K562 (cell line): ENCODE data around the gene C1GALT1C1L. TPM values are rescaled to one million over a fixed set of nuclear protein-coding genes. Genes with fewer than 3 reads are reported as not detected.

Experiments
- BHLHE40 ChIP-seq: IDR thresholded peaks from 2 replicates; pipeline ENCODE4 v1.6.1; 2011; ENCODE audit warnings: low read length, improper control_type of control experiment
- CBFA2T2 ChIP-seq: fragments of 450-650 bp; conservative IDR thresholded peaks from 2 replicates; pipeline ENCODE4 v1.6.1; 2017; ENCODE audit warnings: mild to moderate bottlenecking
- CBX8 ChIP-seq: fragments of 200-600 bp; sonication (generic); IDR thresholded peaks from 2 replicates; pipeline ENCODE4 v1.6.1; 2012; ENCODE audit warnings: borderline replicate concordance, mixed run types, low read depth, mild to moderate bottlenecking, moderate library complexity, mixed read lengths, low read length, control low read depth, inconsistent platforms; ENCODE audit not compliant: poor library complexity, severe bottlenecking; ENCODE audit errors: extremely low read depth
- CREM ChIP-seq: IDR thresholded peaks from 2 replicates; pipeline ENCODE4 v1.6.1; 2014; ENCODE audit warnings: antibody characterized with exemption, low read depth
- DACH1 ChIP-seq: fragments of 450-650 bp; IDR thresholded peaks from 2 replicates; pipeline ENCODE4 v1.6.1; 2018; ENCODE audit not compliant: partially characterized antibody
- EP400 ChIP-seq: fragments of 450-650 bp; IDR thresholded peaks from 2 replicates; pipeline ENCODE4 v1.6.1; 2017; ENCODE audit warnings: antibody characterized with exemption, mild to moderate bottlenecking, moderate library complexity
- HMGN3 ChIP-seq: IDR thresholded peaks from 2 replicates; pipeline ENCODE4 v1.6.1; 2011; ENCODE audit warnings: borderline replicate concordance, low read depth, mild to moderate bottlenecking, mixed read lengths, low read length; ENCODE audit not compliant: insufficient read length; ENCODE audit errors: extremely low read depth
- JUND ChIP-seq, 2 experiments: IDR thresholded peaks; 2 replicates in 1 of 2; 3 replicates in 1 of 2; pipeline ENCODE4 v1.6.1; 2011; ENCODE audit warnings: borderline replicate concordance in 2 of 2, low read depth in 2 of 2, low read length in 2 of 2, improper control_type of control experiment in 1 of 2, missing biosample characterization in 1 of 2, missing genetic modification characterization in 1 of 2, missing genetic modification reagents in 1 of 2
- KAT2B ChIP-seq: IDR thresholded peaks from one replicate; pipeline ENCODE4 v1.6.1; 2012; ENCODE audit warnings: low read depth, mild to moderate bottlenecking, control low read depth, inconsistent platforms, low read length, moderate library complexity
- KLF13 ChIP-seq: fragments of 450-650 bp; IDR thresholded peaks from 2 replicates; pipeline ENCODE4 v1.6.1; 2016; ENCODE audit warnings: missing genetic modification characterization, low read depth, mild to moderate bottlenecking, missing compliant biosample characterization, moderate library complexity, borderline replicate concordance
- MEIS2 ChIP-seq: fragments of 450-650 bp; IDR thresholded peaks from 2 replicates; pipeline ENCODE4 v1.6.1; 2014; ENCODE audit warnings: mild to moderate bottlenecking; ENCODE audit not compliant: partially characterized antibody
- MYC ChIP-seq, 2 experiments: fragments of 250-450 bp in 1 of 2; sonication (Bioruptor Pico) in 1 of 2; IDR thresholded peaks; 2 replicates each; pipeline versions ENCODE4 v1.5.1 to v1.6.1; 2012 to 2021; ENCODE audit warnings: low read depth in 2 of 2, borderline replicate concordance in 1 of 2, improper control_type of control experiment in 1 of 2, low read length in 1 of 2, mild to moderate bottlenecking in 1 of 2, moderate library complexity in 1 of 2
- NFE2 ChIP-seq: IDR thresholded peaks from 2 replicates; pipeline ENCODE4 v1.6.1; 2014; ENCODE audit warnings: antibody characterized with exemption, low read depth
- NONO ChIP-seq, 2 experiments: fragments of 200-400 bp in 1 of 2; fragments of 450-650 bp in 1 of 2; formaldehyde crosslinking in 1 of 2; IDR thresholded peaks; 2 replicates each; pipeline ENCODE4 v1.6.1; 2017; ENCODE audit warnings: low read depth in 2 of 2, mild to moderate bottlenecking in 2 of 2, moderate library complexity in 2 of 2, low read length in 1 of 2
- PTTG1 ChIP-seq: fragments of 450-650 bp; IDR thresholded peaks from 2 replicates; pipeline ENCODE4 v1.6.1; 2016; ENCODE audit warnings: low read depth, mild to moderate bottlenecking, missing genetic modification characterization, missing compliant biosample characterization
- RCOR1 ChIP-seq, 2 experiments: IDR thresholded peaks; 2 replicates each; pipeline ENCODE4 v1.6.1; 2012; ENCODE audit warnings: low read depth in 2 of 2, low read length in 2 of 2, borderline replicate concordance in 1 of 2, improper control_type of control experiment in 1 of 2
- SIN3A ChIP-seq, 2 experiments: fragments of 150-350 bp in 1 of 2; IDR thresholded peaks; 2 replicates each; pipeline ENCODE4 v1.6.1; 2011 to 2016; ENCODE audit warnings: borderline replicate concordance in 2 of 2, low read depth in 2 of 2, low read length in 2 of 2, mild to moderate bottlenecking in 2 of 2, moderate library complexity in 2 of 2; ENCODE audit not compliant: control insufficient read depth in 1 of 2
- SMC3 ChIP-seq: conservative IDR thresholded peaks from 2 replicates; pipeline ENCODE4 v1.6.1; 2011; ENCODE audit warnings: low read depth, low read length, improper control_type of control experiment; ENCODE audit not compliant: insufficient read depth
- TCF7L2 ChIP-seq: fragments of 150-350 bp; IDR thresholded peaks from 2 replicates; pipeline ENCODE4 v1.6.1; 2016; ENCODE audit warnings: low read depth, mild to moderate bottlenecking, low read length, moderate library complexity
- U2AF1 ChIP-seq: fragments of 200-400 bp; formaldehyde crosslinking; optimal IDR thresholded peaks from 2 replicates; pipeline ENCODE3; 2017; ENCODE audit warnings: mild to moderate bottlenecking, low read depth, low read length, moderate library complexity
- ZBTB1 ChIP-seq: sonication (generic); formaldehyde crosslinking; IDR thresholded peaks from 2 replicates; pipeline ENCODE4 v1.8.1; 2023; ENCODE audit warnings: missing genetic modification reagents, low read depth, mild to moderate bottlenecking, borderline replicate concordance
- ZC3H11A ChIP-seq: IDR thresholded peaks from 2 replicates; pipeline ENCODE4 v1.6.1; 2012; ENCODE audit warnings: low read depth, low read length, improper control_type of control experiment
- ZNF384 ChIP-seq: IDR thresholded peaks from 2 replicates; pipeline ENCODE4 v1.6.1; 2012; ENCODE audit warnings: low read depth, low read length, improper control_type of control experiment
- ZNF57 ChIP-seq: fragments of 450-650 bp; formaldehyde crosslinking; IDR thresholded peaks from 2 replicates; pipeline ENCODE4 v1.4.0; 2020; ENCODE audit warnings: mild to moderate bottlenecking, moderate library complexity
- polyA plus RNA-seq, 8 experiments: library from polyadenylated mRNA; depleted of rRNA in 4 of 8; stranded (reverse) in 5 of 8; unstranded in 3 of 8; fragments of >200 nt; fragmentation: Nextera tagmentation in 2 of 8; fragmentation: Illumina TruSeq in 1 of 8; extraction: Ambion mirVana in 2 of 8; extraction: Trizol in 1 of 8; gene quantifications; 2 replicates each; pipeline versions ENCODE4 v1.2.1 to v1.2.3, GENCODE V29; 2011 to 2014; ENCODE audit warnings: inconsistent platforms in 1 of 8, missing spikeins in 1 of 8
- total RNA-seq, 7 experiments: library from RNA; depleted of rRNA in 6 of 7; stranded (reverse); fragments of >200 nt in 6 of 7; fragmentation: Illumina TruSeq in 2 of 7; extraction: Trizol in 2 of 7; gene quantifications; 2 replicates each; pipeline versions ENCODE4 v1.2.1 to v1.2.3, GENCODE V29; 2011 to 2021; ENCODE audit warnings: low replicate concordance in 1 of 7
- TF ChIP-seq, protein P1 (sequence below): fragments of 250-450 bp; sonication (Bioruptor Pico); IDR thresholded peaks from 2 replicates; pipeline ENCODE4 v1.8.0; 2022; ENCODE audit warnings: inconsistent platforms, mild to moderate bottlenecking, moderate library complexity, borderline replicate concordance
- TF ChIP-seq, protein P2 (sequence below): fragments of 450-650 bp; IDR thresholded peaks from 2 replicates; pipeline ENCODE4 v1.6.1; 2017; ENCODE audit warnings: antibody characterized with exemption

The C1GALT1C1L gene
- total and polyA plus RNA-seq, 9 of the 15 experiments (the other 6 are each of a cell fraction or from before 2014, with no cell fraction given): 1.0 to 4.4 (median 1.9) TPM

DNA sequence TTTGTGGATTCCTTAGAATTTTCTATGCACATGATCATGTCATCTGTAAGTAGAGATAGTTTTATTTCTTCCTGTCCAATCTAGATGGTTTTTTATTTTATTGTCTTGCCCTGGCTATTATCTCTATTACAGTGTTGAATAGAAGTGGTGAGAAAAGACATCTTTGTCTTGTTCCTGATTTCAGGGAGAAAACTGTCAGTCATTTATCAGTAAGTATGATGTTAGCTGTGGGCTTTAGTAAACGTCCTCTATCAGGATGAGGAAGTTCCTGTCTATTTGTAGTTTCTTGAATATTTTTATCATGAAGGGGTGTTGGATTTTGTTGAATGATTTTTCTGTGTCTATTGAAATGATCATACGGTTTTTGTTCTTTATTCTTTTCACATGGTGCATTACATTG lies 33.9 kb downstream of the C1GALT1C1L start (continued):
- TF ChIP-seq PTTG1: no peak
- TF ChIP-seq KAT2B: no peak
- TF ChIP-seq RCOR1 (IDR thresholded peaks at IDR 0.05; ENCODE audit: borderline replicate concordance in 1 of 2, low read depth in 2 of 2, low read length in 2 of 2): peak in 1 of 2 experiments; percentile 27; a peak in 1 of 4 replicates
- TF ChIP-seq DACH1: no peak
- no peak for TF ChIP-seq CREM
- no peak for TF ChIP-seq EP400
- TF ChIP-seq ZC3H11A: no peak
- no peak for TF ChIP-seq CBFA2T2
- no peak for TF ChIP-seq KLF13 (tag)
- TF ChIP-seq MEIS2: peak; percentile 72
- TF ChIP-seq NFE2: 0 out of 2 replicates have a peak, but pooled peaks have one; percentile 17
- TF ChIP-seq SIN3A (IDR thresholded peaks at IDR 0.05; ENCODE audit: borderline replicate concordance in 2 of 2, control insufficient read depth in 1 of 2, low read depth in 2 of 2, low read length in 2 of 2): no peak
- TF ChIP-seq ZBTB1 (CRISPR knock-in tag): no peak
- no peak for TF ChIP-seq U2AF1
- TF ChIP-seq, protein P1, sequence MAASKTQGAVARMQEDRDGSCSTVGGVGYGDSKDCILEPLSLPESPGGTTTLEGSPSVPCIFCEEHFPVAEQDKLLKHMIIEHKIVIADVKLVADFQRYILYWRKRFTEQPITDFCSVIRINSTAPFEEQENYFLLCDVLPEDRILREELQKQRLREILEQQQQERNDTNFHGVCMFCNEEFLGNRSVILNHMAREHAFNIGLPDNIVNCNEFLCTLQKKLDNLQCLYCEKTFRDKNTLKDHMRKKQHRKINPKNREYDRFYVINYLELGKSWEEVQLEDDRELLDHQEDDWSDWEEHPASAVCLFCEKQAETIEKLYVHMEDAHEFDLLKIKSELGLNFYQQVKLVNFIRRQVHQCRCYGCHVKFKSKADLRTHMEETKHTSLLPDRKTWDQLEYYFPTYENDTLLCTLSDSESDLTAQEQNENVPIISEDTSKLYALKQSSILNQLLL (CRISPR knock-in tag): no peak
- TF ChIP-seq HMGN3: no peak
- no peak for TF ChIP-seq JUND (IDR thresholded peaks at IDR 0.05; ENCODE audit: borderline replicate concordance, low read depth, low read length)
- TF ChIP-seq JUND (tag; IDR thresholded peaks at IDR 0.05; ENCODE audit: borderline replicate concordance, low read depth, low read length): no peak
- no peak for TF ChIP-seq CBX8
- TF ChIP-seq TCF7L2: no peak
- TF ChIP-seq, protein P2, sequence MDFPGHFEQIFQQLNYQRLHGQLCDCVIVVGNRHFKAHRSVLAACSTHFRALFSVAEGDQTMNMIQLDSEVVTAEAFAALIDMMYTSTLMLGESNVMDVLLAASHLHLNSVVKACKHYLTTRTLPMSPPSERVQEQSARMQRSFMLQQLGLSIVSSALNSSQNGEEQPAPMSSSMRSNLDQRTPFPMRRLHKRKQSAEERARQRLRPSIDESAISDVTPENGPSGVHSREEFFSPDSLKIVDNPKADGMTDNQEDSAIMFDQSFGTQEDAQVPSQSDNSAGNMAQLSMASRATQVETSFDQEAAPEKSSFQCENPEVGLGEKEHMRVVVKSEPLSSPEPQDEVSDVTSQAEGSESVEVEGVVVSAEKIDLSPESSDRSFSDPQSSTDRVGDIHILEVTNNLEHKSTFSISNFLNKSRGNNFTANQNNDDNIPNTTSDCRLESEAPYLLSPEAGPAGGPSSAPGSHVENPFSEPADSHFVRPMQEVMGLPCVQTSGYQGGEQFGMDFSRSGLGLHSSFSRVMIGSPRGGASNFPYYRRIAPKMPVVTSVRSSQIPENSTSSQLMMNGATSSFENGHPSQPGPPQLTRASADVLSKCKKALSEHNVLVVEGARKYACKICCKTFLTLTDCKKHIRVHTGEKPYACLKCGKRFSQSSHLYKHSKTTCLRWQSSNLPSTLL: no peak
- no peak for TF ChIP-seq ZNF57
- TF ChIP-seq BHLHE40: no peak
- no peak for TF ChIP-seq SMC3
- no peak for TF ChIP-seq NONO (IDR thresholded peaks at IDR 0.05; ENCODE audit: low read depth in 2 of 2, low read length in 1 of 2)
- no peak for TF ChIP-seq ZNF384
- TF ChIP-seq MYC (IDR thresholded peaks at IDR 0.05; ENCODE audit: low read depth, low read length): no peak
- TF ChIP-seq MYC (CRISPR knock-in tag; IDR thresholded peaks at IDR 0.05; ENCODE audit: borderline replicate concordance, low read depth): no peak
